HG03139 (cell line): Measurements from ENCODE around the gene MEX3D.
"Not testable (repeated sequence)": the region's sequence is repeated elsewhere in the genome, so short reads cannot be mapped to it uniquely, and the experiment has no call there.

Experiments
- ATAC-seq: cut with Tn5 transposase; IDR thresholded peaks from one replicate; pipeline ENCODE4 v1.9.1; 2021; ENCODE audit not compliant: unreplicated experiment

The MEX3D gene

DNA sequence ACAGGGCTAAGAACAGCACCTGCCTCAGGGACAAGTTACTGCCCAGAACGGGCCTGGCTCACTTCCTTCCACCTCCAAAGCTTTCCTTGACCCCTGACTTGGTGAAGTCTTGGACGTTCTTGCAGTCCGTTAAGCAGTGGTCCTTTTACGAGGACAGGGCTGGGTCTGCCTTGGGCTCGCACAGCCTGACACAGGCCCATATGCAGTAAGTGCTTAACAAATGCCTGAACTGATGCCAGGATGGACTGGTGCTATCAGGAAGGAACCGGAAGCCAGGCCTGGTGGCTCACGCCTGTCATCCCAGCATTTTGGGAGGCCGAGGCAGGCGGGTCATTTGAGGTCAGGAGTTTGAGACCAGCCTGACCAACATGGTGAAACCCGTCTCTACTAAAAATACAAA lies 46.1 kb downstream of the MEX3D start:
- ATAC-seq: no peak

DNA sequence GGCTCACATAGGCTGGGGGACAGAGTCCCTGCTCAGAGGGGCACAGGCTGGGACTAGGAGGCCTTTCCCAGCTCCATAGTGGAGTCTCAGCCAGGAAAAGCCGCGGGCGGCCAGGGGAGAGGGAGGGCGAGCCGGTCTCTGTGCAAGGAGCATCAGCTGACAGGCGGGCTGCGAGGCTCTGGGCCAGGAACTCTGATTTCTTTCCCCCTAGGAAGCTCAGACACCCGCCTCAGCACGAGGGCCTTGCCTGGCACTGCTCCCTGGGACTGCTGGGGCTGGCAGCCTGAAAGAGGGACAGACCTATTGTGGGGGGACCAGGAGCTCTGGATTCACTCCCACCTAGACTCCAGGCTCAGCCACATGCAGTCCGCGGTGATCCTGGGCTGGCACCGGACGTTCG lies 46.5 kb downstream of the MEX3D start:
- no peak for ATAC-seq

DNA sequence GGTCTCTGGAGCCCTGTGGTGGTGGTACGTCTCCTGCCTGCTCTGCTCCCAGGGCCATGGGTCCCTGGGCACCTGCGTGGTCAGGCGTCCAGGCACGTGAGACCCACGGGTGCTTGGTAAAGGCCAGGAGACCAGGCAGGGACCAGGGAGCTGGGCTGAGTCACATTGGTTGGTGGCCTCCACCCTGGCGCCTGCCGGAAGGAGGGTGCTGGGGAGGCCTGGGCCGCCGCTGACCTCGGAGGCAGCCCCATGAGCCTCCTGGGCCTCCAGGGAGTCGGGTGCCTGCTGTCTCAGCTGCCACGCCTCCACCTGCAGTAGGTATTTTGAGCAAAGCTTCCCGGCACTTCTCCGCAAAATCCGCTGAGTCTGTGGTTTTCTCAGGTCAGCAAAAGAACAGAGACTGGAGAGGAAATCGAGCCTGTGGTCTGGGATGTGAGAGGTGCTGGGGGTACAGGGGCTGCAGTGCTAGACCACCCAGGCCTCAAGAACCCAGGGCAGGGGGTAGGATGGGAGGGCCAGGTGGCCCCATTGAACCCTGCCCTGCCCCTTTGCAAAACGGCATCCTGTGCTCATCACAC lies 47.8 kb downstream of the MEX3D start:
- ATAC-seq: no peak

DNA sequence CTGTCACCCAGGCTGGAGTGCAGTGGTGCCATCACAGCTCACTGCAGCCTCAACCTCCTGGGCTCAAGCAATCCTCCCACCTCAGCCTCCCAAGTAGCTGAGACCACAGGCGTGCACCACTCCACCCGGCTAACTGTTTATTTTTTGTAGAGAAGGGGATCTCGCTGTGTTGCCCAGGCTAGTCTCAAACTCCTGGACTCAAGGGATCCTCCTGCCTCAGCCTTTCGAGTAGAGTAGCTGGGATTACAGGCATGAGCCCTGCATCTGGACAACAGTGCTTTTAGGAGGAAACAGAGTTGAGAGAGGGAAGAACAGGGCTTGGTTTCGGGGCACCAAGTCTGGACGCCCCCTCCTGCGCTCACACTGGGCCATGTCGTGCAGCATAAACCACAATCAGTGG lies 48.3 kb downstream of the MEX3D start:
- not testable (repeated sequence) for ATAC-seq

DNA sequence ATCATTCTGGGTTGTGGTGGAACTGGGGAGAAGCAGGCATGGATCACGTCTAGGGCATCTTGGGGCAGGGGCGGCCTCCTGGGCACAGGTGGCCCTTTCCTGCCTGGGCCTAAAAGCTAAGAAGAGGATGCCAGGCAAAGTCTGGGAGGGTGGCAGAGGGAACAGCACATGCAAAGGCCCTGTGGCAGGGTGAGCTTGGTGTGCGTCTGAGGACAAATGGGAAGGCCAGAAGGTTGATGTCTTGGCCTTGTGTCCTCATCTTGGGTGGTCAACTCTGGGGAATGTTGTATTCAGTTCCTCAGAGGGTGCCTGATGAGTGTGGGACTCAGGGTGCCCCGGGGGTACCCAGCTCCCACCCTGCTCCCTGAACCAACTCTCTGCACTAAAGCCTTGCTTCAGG lies 49.7 kb downstream of the MEX3D start:
- no peak for ATAC-seq

DNA sequence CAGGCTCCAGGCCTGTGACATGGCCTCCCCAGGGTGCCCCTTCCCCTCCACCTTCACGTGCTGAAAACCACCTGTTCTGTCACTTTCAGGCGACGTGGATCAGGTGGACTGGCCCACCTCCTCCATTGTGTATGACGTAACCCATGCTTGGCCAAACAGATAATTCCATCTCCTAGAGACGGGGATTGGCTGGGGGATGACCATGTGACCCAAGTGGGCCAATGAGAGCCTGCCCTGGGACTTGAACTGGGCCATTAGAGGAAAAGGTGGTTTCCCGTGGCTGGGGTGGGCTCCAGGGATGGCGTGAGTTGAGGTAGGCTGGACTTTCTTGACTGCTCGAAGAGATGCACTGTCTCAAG lies 51.8 kb downstream of the MEX3D start:
- no peak for ATAC-seq

DNA sequence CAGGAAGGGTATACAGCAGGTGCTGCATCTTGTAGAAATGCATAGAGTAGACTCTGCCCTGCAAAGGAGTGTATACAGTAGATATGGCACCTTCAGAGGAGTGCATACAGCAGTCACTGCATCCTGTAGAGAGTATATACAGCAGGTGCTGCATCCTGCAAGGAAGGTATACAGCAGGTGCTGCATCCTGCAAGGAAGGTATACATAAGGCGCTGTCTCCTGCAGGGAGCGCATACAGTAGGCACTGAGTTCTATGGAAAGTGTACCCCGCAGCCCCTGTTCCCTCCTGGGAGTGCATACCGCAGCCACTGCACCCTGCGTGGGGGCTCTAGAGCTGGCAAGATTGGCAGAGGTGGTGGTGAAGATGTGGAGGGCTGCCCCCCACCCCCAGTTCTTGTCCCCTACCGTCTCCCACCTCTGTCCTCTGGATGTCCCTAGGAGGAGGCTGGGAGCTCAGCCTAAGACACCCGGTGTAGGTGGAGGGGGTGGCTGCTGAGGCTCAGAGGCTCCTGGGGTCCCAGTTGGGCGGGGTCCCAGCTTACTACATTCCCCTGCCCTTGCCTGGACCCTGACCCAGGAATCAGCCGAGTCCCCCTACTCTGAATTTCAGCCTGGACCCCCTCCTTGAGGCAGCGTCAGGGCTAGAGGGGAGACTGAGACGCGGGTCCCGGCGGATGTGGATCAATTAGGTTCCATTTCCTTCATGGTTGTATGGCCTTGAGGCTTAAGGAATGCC lies 53.0 kb downstream of the MEX3D start:
- ATAC-seq: no peak

DNA sequence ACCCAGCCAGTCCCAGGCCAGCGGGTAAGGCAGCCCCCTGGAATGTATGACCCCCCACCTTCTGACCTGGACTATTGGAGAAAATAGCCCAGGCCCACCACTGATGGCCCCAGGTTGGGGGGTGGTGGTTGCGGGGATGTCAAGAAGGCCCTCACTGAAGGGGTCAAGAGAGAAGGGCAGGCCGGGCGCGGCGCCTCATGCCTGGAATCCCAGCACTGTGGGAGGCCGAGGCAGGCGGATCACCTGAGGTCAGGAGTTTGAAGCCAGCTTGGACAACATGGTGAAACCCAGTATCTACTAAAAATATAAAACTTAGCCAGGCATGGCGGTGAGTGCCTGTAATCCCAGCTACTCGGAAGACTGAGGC lies 53.8 kb downstream of the MEX3D start:
- ATAC-seq: no peak

DNA sequence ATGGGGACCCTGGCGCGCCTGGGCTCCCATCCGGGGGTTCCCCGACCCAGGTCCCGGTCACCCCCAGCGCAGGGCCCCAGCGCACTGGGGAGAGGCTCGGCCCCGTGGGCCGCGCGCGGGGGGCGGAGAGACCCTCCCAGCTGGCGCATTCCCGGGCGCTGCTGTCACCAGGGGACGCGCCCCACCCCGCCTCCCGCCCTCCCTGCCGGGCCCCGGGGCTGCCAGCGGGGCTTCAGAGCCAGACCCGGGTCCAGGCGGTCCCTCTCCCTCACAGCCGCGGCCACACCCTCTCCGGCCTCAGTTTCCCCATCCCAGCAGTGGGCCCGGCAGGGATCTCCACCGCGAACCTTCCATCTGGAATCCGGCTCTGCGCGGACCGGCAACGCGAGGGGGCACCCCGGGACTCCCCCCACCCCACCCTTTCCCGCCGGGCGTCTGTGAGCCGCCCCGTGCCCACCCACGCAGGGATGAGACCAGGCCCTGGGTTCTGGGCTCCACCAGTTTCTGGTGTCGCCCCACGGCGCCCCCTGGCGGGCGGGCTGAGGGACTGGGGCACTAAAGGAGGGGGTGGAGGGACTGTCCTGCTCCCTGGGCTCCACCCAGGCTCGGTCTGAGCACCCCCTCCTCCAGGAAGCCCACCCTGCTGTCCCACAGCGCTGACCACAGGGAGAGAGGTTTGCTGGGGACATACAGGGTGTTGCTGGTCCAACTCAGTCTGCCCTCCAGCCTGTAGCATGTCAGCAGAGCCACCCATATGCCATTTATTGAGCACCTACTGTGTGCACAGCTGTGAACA lies 54.4 kb downstream of the MEX3D start:
- no peak for ATAC-seq

DNA sequence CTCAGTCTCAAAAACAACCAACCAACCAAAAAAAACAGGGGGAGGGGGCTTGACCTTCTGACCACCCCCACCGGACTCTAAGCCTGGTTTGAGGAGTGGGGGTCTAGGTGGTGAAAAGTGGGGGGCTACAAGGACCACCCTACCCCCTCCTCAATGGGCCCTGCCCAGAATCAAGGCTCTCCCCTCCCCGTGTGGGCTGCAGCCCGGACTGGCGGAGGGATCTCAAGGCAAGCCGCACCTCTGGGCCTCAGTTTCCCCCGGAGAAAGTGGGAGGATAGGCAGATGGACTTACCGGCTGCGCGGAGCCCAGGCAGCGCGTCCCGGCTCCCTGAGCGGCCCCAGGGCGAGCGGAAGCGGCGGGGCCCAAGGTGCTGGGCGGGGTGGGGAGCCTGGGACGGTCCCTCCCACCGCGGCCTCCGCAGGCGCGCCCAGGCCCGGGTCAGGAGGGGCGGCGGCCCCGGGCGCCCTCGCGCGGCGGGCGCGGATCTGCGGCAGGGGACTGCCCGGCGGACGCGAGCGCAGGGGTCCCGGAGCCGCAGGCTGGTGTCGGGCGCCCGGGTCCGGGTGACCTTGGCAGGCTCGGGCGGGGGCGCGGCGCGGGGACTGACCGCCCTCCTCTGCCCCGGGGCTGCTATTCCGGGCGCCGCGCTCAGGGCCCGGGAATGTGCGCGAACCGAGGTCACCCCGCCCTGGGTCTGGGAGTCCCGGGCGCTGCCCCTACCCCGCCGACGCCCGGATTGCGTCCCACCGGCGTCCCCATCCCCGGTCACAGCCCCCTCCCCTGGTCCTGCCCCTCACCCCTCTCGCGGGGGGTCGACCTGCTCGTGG lies 55.2 kb downstream of the MEX3D start, which contains the start of gene ADAMTSL5:
Gene ADAMTSL5, minus strand, starts transcription at position 349 of the 828 bp plus-strand sequence. CDS start 2,076 bp downstream, outside the sequence.
- ATAC-seq: no peak

DNA sequence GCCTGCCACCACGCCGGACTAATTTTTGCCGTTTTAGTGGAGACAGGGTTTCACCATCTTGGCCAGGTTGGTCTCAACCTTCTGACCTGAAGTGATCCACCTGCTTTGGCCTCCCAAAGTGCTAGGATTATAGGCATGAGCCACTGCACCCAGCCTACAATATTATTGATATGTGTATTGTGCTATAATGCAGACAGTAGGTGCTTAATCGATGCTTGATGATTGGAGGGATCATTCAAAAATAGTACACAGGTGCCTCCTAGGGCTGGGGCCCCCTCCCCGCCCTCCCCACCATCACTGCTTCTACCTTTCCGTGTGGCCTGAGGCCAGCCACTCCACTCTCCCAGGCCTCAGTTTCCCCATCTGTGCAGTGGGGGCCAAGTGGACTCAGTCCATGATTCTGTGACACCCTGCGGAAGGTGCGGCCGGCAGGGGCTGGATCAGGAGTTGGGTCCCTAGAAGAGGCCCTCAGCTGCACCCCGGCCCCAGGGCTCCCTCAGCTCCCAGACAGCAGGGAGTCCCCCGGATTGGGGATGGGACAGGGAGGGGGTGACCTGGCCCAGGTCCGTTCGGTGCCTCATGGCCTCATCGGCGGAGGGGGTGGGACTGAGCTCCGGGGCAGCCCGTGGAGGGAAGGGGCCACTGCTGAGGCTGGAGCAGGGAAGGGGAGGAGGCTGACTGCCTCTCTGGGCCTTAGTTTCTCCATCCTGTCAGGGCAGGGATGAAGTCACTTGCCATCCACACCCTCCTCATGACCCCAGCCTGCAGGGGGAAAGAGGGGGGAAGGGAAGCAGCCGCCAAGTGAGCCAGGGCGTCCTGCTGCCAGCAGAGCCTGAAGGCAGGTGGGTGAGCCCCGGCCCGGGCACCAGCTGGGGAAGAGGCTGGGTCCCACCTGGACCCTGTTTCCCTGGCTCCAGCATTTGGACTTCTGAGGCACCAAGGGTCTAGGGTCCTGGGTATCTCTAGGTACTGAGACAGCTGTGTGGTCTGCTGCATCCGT lies 56.5 kb downstream of the MEX3D start:
- ATAC-seq: no peak

DNA sequence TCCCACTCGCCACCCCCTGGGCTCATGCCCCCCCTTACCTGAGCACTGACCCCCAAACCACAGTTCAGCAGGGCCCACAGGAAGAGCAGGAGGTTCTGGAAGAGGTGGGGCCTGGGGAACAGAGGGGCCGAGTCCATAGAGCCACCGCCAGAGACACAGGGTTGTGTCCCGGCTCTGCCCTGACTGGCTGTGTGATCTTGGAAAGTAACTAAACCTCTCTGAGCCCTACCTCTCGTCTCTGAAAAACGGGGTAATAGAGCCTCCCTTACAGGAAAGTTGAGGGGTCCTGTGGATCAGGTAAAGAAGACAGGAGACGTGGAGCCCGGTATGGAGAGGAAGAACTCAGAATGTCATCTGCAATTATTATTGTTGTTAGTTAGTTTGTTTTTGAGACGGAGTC lies 57.3 kb downstream of the MEX3D start:
- no peak for ATAC-seq

DNA sequence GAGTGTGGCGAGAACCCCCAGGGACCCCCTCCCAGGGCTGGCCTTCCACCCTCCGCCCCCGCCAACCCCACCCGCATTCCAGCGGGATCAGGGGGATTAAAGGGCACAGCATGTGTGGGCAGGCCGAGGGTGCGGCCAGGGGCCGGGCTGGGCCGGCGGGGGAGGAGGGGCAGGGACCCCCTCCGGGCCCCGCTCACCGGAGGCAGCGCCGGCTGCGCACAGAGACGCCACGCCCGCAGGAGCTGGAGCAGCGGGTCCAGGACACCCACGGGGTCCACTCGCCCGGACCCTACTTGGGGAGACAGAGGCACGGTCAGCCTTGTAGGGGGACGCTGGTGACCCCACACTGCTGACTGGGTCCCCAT lies 57.7 kb downstream of the MEX3D start:
- no peak for ATAC-seq

DNA sequence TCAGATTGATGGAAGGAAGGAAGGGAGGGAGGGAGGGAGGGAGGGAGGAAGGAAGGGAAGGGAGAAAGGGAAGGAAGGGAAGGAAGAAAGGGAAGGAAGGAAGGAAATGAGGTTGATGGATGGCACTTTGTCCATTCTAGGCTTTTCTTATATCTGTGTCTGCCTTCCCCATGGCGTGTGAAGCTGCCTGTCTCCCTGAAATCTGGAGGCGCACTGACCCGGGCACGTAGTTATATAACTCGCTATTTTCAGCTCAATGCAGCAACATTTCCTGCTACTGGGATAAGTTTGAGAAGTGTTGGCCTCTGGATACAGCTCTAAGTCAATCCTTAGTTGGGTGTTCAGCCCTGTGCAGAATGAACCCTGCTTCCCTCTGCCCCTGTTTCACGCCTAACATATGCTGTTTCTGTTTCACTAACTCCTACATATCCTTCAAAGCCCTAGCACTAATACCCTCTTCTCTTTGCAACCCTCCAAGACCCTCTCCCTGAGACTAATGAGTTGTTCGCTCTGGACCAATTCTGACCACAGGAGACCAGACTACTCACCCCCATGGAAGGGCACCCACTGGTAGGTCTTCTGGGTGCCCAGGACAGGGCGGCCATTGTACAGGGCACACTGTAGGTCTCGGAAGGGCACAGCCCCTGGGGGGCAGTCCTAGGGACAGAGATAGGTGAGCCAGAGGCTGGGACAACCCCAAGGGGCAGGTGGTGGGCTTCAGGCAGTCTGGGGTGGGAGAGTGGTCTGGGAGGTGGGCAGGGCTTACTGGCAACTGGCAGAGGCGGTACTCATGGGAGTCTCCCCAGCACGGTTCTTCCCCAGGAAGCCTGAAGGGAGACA lies 58.3 kb downstream of the MEX3D start:
- ATAC-seq: no peak

DNA sequence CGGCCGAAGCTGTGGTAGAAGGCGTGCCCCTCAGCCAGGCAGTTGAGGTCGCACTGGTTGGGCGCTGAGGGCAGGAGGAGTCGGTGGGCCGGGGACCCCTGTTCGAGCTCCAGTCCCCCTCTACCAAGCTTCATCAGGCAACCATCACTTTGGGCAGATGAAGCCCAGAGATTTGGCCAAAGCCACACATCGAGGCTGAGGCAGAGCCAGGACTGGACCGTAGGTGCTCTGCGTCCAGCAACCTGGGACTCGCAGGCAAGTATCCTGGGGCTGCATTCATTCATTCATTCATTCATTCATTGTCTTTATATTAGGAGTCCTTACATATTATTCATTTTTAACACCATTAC lies 59.6 kb downstream of the MEX3D start:
- ATAC-seq: no peak

DNA sequence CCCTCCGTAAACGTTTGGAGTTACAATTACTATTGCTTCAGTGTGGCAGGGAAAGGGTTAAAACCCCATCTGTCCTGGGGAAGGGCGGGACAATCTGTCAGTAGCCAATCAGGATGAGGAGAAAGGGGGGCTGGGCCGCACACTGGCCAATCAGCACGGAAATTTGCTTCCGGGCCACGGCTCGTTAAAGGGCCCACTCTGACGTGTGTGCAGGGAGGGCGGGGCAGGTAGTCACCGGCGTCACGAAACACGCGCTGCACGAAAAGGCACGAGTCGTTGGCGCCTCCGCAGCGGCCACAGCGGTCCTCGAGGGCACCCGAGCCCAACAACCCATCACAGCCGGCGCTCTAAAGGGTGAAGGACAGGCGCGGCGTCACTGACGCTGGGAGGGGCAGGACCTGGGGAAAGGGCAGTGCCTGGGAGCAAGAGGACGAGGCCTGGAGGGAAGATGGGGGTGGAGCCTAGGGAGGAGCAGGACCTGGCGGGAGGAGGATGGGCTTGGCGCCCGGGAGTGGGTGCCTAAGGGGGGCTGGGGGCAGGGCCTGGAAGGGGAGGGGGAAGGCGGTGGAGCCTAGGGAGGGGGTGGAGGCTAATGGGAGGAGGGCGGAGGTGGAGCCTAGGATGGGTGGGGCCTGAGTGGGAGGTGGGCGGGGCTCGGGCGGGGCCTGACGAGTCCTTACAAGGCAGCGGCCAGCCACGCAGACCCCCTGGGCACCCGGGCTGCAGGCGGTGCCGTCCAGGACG lies 60.2 kb downstream of the MEX3D start:
- peak; percentile 61 for ATAC-seq

DNA sequence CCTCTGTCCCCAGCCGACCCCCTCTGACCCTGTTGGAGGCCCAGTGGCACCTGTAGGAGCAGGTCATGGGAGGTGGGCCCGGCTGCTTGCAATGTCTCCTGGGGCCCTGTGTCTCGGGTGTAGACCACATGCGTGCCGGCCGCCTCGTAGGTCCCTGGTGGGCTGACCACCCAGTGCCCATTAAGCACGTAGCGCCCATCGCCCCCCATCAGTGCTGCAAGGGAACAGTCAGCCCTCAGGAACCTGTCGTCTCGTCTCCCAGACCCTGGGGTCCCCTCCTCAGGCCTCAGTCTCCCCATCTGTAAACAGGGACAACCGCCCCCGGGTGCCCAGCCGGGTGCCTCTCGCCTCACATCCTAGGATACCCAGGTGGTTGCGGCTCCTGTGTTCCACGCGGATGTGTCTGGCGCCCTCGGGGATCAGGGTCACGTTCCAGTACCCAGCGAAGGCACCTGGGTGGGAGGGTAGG lies 60.9 kb downstream of the MEX3D start:
- no peak for ATAC-seq

DNA sequence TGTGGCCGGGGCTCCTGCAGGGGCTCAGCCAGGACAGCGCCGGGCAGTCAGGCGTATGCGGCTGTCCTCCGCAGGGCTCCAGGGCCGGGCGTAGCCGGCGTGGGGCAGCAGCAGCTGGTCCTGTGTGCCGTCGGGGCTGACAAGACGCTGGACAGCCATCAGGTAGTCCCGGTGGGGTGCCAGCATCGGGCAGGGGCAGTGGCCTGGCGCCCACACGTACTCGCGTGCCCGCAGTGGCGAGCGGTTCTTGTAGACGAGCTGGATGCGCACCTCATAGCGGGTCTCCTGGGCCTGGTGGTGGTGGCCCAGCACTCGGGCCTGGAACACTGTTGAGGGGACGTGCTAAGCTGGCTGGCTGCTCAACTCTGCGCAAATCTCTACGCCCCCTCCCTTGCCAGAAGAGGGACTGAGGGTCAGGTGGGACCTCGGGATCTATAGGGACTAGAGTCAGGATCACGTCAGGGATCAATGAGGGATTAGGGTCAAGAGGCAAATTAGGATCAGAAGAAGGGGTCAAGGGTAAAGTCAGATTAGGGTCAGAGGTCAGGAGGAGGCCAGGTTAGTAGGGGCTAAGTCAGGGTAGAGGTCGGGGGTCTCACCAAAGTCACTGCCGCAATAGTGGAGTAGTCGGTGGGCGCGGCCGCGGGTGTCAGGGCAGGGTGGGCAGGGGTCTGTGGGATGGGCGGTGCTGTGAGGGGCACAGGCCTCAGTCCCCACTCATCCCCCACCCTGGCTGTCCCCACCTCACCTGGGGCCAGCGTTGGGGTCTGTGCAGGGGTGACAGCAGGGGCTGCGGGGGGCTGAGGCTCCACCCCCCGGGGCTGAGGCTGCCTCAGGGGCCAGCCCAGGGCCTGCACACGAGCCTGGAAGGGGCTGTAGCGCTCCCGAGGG lies 61.9 kb downstream of the MEX3D start:
- ATAC-seq: no peak
